HEK293 (cell line): ENCODE results near the gene NCKAP5L.

Experiments
- KLF16 ChIP-seq: fragments of 450-650 bp; formaldehyde crosslinking; IDR thresholded peaks from 2 replicates; pipeline ENCODE4 v1.5.1; 2017; ENCODE audit warnings: missing biosample characterization, missing genetic modification characterization
- TF ChIP-seq, protein P1 (sequence below): fragments of 450-650 bp; formaldehyde crosslinking; IDR thresholded peaks from 2 replicates; pipeline ENCODE4 v1.5.1; 2016; ENCODE audit warnings: missing biosample characterization, missing genetic modification characterization

DNA sequence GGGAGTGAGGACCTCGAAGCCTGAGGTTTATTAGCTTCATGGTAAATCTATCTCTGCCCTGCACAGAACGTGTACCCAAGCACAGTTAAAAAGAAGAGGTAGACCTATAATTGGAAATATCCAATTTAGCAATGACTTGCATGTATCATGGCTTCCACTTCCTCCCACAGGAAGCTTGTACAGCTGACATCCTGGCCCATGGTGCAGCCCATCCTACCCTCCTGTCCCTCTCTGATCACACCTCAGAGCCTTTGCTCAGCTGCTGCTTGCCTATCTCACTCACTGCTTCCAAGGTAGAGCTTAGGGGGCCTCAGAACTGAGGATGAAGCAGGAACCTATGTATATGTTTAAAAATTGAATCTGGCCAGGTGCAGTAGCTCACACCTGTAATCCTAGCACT lies 18.9 kb upstream of the NCKAP5L start:
- no peak for TF ChIP-seq KLF16 (tag by site-specific recombination)
- TF ChIP-seq, protein P1, sequence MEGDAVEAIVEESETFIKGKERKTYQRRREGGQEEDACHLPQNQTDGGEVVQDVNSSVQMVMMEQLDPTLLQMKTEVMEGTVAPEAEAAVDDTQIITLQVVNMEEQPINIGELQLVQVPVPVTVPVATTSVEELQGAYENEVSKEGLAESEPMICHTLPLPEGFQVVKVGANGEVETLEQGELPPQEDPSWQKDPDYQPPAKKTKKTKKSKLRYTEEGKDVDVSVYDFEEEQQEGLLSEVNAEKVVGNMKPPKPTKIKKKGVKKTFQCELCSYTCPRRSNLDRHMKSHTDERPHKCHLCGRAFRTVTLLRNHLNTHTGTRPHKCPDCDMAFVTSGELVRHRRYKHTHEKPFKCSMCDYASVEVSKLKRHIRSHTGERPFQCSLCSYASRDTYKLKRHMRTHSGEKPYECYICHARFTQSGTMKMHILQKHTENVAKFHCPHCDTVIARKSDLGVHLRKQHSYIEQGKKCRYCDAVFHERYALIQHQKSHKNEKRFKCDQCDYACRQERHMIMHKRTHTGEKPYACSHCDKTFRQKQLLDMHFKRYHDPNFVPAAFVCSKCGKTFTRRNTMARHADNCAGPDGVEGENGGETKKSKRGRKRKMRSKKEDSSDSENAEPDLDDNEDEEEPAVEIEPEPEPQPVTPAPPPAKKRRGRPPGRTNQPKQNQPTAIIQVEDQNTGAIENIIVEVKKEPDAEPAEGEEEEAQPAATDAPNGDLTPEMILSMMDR: no peak
